Caco-2 (cell line): ENCODE data around the gene TRAM2. TPM values are rescaled to one million over a fixed set of nuclear protein-coding genes. Genes with fewer than 3 reads are reported as not detected.

ENCODE experiments used
- BruUV-seq: library from RNA; stranded (reverse); fragments of 400-500 nt; replicated peaks from 2 replicates; lab custom pipeline; 2021; lab: Mats Ljungman, UMichigan
- CTCF ChIA-PET: fragments of 300-600 bp; sonication (Branson Sonifier 250); formaldehyde crosslinking; loops from one replicate; lab custom pipeline; 2022; ENCODE audit warnings: antibody characterized with exemption; lab: Charles Lee
- POLR2A ChIA-PET: fragments of 300-600 bp; sonication (Branson Sonifier 250); formaldehyde crosslinking; loops from one replicate; lab custom pipeline; 2022; ENCODE audit warnings: antibody characterized with exemption; lab: Charles Lee
- DNase-seq, 2 experiments: peaks; one replicate each; pipeline versions ENCODE4 v3.0.0 to v3.0.0-alpha.2; 2020 to 2022
- H3K27me3 ChIP-seq: replicated peaks from 2 replicates; pipeline ENCODE4 v1.6.0; 2011; ENCODE audit warnings: low read length; ENCODE audit not compliant: control insufficient read depth, insufficient read depth
- H3K36me3 ChIP-seq: 2 replicates; pipeline ENCODE4 v1.5.1; 2011; ENCODE audit warnings: low read length; ENCODE audit not compliant: control insufficient read depth, insufficient read depth
- H3K4me1 ChIP-seq: fragments of 250-450 bp; sonication (Bioruptor Pico); 2 replicates; pipeline ENCODE4 v1.5.1; 2020; ENCODE audit warnings: mild to moderate bottlenecking
- H3K4me3 ChIP-seq: 2 replicates; pipeline ENCODE4 v1.5.1; 2011; ENCODE audit warnings: low read depth, mild to moderate bottlenecking, control low read depth, low read length
- H3K9me3 ChIP-seq: fragments of 250-450 bp; sonication (Bioruptor Pico); 2 replicates; pipeline ENCODE4 v1.5.1; 2020; ENCODE audit warnings: mild to moderate bottlenecking, moderate library complexity
- H3K27ac Mint-ChIP-seq: one replicate; pipeline ENCODE4 v1.8.0; 2022; ENCODE audit warnings: mixed read lengths; ENCODE audit not compliant: unreplicated experiment
- H3K27me3 Mint-ChIP-seq: one replicate; pipeline ENCODE4 v1.8.0; 2022; ENCODE audit warnings: mixed read lengths; ENCODE audit not compliant: insufficient read depth, unreplicated experiment
- H3K36me3 Mint-ChIP-seq: one replicate; pipeline ENCODE4 v1.8.0; 2022; ENCODE audit warnings: mild to moderate bottlenecking, mixed read lengths; ENCODE audit not compliant: insufficient read depth, unreplicated experiment
- H3K4me1 Mint-ChIP-seq: one replicate; pipeline ENCODE4 v1.8.0; 2022; ENCODE audit warnings: low read depth, mixed read lengths; ENCODE audit not compliant: unreplicated experiment
- H3K4me3 Mint-ChIP-seq: one replicate; pipeline ENCODE4 v1.8.0; 2022; ENCODE audit warnings: mild to moderate bottlenecking, moderate library complexity, mixed read lengths; ENCODE audit not compliant: unreplicated experiment
- H3K9me3 Mint-ChIP-seq: one replicate; pipeline ENCODE4 v1.8.0; 2022; ENCODE audit warnings: mixed read lengths; ENCODE audit not compliant: unreplicated experiment
- CTCF ChIP-seq, 2 experiments: fragments of 200-600 bp in 1 of 2; IDR thresholded peaks; 1 replicate in 1 of 2; 2 replicates in 1 of 2; pipeline versions ENCODE4 v1.5.1 to v1.8.0; 2011 to 2022; ENCODE audit warnings: antibody characterized with exemption in 1 of 2, control low read depth in 1 of 2, inconsistent platforms in 1 of 2, low read depth in 1 of 2, low read length in 1 of 2, mild to moderate bottlenecking in 1 of 2, moderate library complexity in 1 of 2; ENCODE audit not compliant: insufficient read depth in 1 of 2, severe bottlenecking in 1 of 2, unreplicated experiment in 1 of 2
- intact Hi-C: fragments of 100-400 bp; cut with micrococcal nuclease; formaldehyde crosslinking; loops from one replicate; pipeline ENCODE4 v1.10.0; 2022; ENCODE audit not compliant: unreplicated experiment
- total RNA-seq: library from RNA; stranded (reverse); gene quantifications from 2 replicates; pipeline ENCODE4 v1.2.3, GENCODE V29; 2022

TRAM2 gene
- total RNA-seq, 1 experiment from 2014 or later = 71.6 TPM

- Mint-ChIP-seq H3K27ac (no peak overlapping the region), H3K4me3 (no peak overlapping the region), H3K27me3 (no peaks in the 10 kb centered on the region), H3K9me3 (no peaks in the 10 kb centered on the region), H3K4me1 (no peaks in the 10 kb centered on the region), H3K36me3 (peaks cover 42% of the 10 kb centered on the region)
- Histone ChIP-seq H3K36me3 (no peaks in the 10 kb centered on the region), H3K27me3 (no peaks in the 10 kb centered on the region), H3K4me1 (no peaks in the 10 kb centered on the region), H3K9me3 (no peaks in the 10 kb centered on the region), H3K4me3 (no peak overlapping the region)
- no peak for DNase-seq
- TF ChIP-seq CTCF (IDR thresholded peaks at IDR 0.05; ENCODE audit: insufficient read depth in 1 of 2, low read depth in 1 of 2, low read length in 1 of 2, severe bottlenecking in 1 of 2, unreplicated experiment in 1 of 2) = no peak
- BruUV-seq = TSS peak; percentile 17
- ChIA-PET POLR2A (no interaction called here), CTCF (no interaction called here)
- intact Hi-C loops = loop anchor here (5.0 kb wide), 3 partner anchors 94 to 164 kb away; no protein-coding TSS in a partner anchor
These were observed 79.0 kb downstream of the TRAM2 start for GRCh38 chr6:52497652-52498408.

GRCh38 chr6:52496631-52497030, 80.2 kb downstream of the TRAM2 start:
- POLR2A ChIA-PET = no interaction called here
- Histone ChIP-seq H3K9me3 (no peaks in the 10 kb centered on the region), H3K36me3 (no peaks in the 10 kb centered on the region), H3K4me1 (no peaks in the 10 kb centered on the region), H3K4me3 (no peak overlapping the region), H3K27me3 (no peaks in the 10 kb centered on the region)
- Mint-ChIP-seq H3K4me3 (no peak overlapping the region), H3K36me3 (peaks cover 37% of the 10 kb centered on the region), H3K27ac (no peak overlapping the region), H3K4me1 (no peaks in the 10 kb centered on the region), H3K27me3 (no peaks in the 10 kb centered on the region), H3K9me3 (no peaks in the 10 kb centered on the region)
- no peak for DNase-seq
- CTCF ChIA-PET = interaction anchor here (1.3 kb wide), 1 partner anchor 167 kb away, joined by 3 read pairs; no protein-coding TSS in a partner anchor
- intact Hi-C loops = loop anchor here (5.0 kb wide), 3 partner anchors 96 to 166 kb away; no protein-coding TSS in a partner anchor
- TF ChIP-seq CTCF (IDR thresholded peaks at IDR 0.05; ENCODE audit: insufficient read depth in 1 of 2, low read depth in 1 of 2, low read length in 1 of 2, severe bottlenecking in 1 of 2, unreplicated experiment in 1 of 2) = no peak
- no TSS peak for BruUV-seq

- no peaks in the 10 kb centered on the region for H3K4me1 Mint-ChIP-seq
- intact Hi-C loops = loop anchor here (2.0 to 5.0 kb wide), 4 partner anchors 79 to 166 kb away; no protein-coding TSS in a partner anchor
- no peak overlapping the region for H3K27ac Mint-ChIP-seq
- no peaks in the 10 kb centered on the region for H3K9me3 ChIP-seq
- H3K27me3 Mint-ChIP-seq = no peaks in the 10 kb centered on the region
- no peaks in the 10 kb centered on the region for H3K9me3 Mint-ChIP-seq
- no peaks in the 10 kb centered on the region for H3K36me3 ChIP-seq
- TF ChIP-seq CTCF (IDR thresholded peaks at IDR 0.05; ENCODE audit: insufficient read depth in 1 of 2, low read depth in 1 of 2, low read length in 1 of 2, severe bottlenecking in 1 of 2, unreplicated experiment in 1 of 2) = no peak
- H3K4me3 ChIP-seq = no peak overlapping the region
- no peaks in the 10 kb centered on the region for H3K27me3 ChIP-seq
- ChIA-PET POLR2A (no interaction called here), CTCF (interaction anchor here (1.3 kb wide), 1 partner anchor 167 kb away, joined by 3 read pairs; no protein-coding TSS in a partner anchor)
- no peak for DNase-seq
- H3K4me1 ChIP-seq = no peaks in the 10 kb centered on the region
- no TSS peak for BruUV-seq
- H3K36me3 Mint-ChIP-seq = peaks cover 32% of the 10 kb centered on the region
- H3K4me3 Mint-ChIP-seq = no peak overlapping the region
These were observed 80.9 kb downstream of the TRAM2 start for GRCh38 chr6:52495922-52496321.
